CD4-positive, alpha-beta T cell treated with Interleukin-10 for 1 hour (primary cell): Measurements from ENCODE around the gene ELL.
A peak's percentile ranks its signal among the peaks of the same experiment; 100 is the strongest.

ENCODE experiments used
- DNase-seq: peaks from one replicate; pipeline ENCODE4 v3.0.0-alpha.2; 2020

Gene ELL

DNA sequence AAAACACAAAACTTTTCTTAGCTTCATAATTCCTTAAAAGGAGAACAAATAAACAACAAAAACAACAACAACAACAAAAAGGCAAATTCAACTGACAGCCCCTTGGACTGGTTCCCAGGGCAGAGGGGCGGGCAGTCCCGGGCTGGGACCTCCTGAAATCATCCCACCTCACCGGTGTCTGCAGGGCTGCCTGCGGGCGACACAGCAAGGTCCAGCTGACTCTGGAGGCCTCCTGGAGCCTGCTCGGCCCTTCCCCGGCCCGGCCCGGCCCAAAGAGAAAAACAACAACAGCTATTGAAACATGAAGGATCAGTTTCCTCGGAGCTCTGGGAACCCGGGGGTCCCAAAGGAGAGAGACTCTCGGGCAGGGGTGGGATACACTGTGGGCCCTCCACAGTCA, 78.9 kb downstream of the ELL start:
- DNase-seq: no peak

DNA sequence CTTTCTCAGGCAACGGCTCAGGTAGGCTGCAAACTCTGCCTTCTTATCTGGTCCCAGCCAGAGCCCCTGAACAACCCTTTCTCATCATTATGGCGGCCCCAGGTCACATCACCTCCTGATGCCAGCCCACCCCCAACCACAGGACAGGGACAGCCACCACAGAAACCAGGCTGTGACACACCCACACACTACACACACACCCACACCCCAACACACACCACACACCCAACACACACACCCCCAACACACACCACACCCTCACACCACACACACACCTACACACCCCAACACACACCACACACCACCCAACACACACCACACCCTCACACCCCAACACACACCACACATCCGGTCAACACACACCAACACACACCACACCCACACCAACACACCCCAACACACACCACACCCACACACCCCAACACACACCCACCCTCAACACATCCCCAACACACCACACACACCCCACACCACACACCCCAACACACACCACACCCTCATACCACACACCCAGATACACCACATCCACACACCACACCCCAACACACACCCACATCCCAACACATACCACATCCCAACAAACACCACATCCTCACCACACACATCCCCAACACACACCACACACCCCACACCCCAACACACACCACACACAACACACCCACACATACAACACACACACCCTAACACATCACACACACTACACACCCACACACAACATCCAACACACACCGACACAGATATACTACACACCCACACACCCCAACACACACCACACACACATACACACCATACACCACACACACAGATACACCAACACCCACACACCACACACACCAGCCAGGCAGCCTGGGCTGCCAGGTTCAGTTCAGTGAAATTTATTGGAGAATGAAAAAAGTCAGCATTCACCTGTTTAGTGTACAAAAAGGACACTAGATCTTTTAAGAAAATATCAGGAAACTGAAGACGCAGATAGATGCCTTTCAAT, 79.8 kb downstream of the ELL start:
- peak; percentile 73 for DNase-seq

DNA sequence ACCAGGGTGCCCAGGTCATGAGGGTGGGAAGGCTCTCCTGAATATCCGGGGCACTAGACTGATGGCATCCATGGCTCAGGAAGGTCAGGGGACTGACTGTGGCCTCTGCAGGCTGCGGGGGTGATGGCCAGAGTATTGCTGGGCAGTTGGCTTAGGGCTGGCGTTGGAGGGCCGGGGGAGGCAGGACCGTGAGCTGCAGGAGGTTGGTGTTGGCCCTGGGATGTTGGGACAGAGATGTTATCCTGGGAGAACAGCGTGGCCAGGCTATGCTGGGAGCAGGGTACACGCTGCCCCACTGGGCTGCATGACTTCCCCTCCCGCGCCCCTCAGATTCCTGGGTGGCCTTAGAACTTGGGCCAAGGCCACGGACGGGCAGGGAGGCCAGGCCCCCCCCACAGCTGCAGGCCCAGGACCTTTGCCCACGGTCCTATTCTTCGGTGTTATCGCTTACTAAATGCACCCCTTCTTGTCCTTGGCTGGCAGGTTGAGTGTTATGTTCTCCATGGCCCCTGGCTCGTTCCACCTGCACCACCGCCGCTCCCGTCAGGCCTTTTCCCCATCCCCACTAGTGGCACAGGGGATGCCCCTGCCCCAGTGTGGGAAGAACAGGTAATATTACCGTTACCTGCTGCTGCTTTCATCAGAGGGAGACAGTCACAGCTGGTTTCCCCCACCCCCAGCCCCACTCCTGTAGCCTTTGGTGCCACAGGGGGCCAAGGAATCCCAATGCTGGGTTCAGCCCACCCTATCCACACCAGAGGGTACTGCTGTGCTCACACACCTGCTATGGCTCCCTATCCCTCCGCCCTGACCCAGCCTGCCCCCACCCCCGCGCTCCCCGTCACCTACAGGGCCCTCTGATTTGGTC, 80.7 kb downstream of the ELL start:
- DNase-seq: no peak

DNA sequence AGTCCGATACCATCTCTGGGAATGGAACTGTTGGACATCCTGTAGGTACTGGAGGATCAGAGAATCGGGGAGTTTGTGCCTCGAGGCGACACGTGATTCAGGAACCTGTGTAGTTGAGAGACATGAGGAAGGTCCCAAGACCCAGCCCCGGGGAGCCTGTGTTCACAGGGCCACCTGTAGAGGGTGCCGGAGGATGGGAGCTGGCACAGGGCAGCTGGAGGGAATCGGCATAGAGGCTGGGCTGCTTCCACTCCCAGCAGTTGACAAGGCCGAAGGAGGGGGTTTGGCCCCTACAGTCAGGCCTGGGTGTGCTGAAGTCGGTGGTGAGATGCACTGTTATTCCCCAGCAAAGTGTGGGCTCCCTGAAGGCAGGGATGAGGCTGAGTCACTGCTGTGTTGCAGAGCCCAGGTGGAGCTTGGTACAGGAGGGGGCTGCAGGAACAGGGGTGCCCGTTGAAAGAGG, 81.4 kb downstream of the ELL start:
- DNase-seq: peak; percentile 49

DNA sequence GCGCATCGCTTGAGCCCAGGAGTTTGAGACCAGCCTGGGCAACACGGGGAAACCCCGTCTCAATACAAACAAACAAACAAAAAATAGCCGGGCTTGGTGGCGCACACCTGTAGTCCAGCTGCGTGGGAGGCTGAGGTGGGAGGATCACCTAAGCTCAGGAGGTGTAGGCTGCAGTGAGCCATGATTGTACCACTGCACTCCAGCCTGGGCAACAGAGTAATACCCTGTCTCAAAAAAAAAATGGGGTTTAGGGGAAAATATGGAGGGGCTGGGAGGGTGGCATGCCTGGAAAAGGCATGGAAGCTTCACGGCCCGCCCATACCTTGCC, 82.0 kb downstream of the ELL start:
- no peak for DNase-seq

DNA sequence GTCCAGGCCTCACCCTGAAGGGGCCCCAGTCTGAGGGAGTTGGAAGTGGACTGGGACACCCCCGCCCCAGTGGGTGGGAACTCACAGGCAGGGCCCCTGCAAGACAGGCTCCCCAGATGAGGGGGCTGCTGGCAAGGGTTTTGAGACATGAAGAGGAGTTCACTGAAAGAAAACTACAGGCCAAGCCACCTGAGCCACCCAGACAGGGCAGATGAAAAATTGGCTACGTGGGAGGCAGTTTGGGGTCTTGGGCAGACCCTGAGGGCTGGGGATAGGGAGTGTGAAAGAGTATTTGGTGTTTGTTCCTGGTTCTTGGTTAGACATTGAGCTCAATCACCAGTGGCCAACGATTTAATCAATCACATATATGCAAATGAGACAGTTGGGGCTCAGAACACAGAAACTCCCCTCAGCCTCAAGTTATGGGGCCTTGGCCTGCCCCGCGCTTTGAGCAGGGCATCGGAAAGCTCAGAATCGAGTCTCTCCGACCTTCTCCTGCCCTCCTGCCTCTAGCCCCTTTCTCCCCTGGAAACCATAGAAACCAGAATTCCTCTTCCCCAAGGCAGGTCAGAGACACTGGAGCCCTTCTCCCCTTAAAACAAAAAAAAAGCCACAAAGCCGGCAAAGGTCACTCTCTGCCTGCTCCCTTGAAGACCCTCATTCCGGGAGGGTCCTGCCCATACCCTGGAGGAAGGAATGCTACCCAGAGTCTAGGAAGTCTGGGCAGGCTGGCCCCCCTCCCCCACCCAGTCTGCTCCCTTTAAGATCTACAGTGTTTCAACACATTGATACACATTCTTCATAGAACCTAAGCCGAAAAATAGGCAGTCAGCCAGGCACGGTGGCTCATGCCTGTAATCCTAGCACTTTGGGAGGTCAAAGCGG, 82.6 kb downstream of the ELL start:
- no peak for DNase-seq

DNA sequence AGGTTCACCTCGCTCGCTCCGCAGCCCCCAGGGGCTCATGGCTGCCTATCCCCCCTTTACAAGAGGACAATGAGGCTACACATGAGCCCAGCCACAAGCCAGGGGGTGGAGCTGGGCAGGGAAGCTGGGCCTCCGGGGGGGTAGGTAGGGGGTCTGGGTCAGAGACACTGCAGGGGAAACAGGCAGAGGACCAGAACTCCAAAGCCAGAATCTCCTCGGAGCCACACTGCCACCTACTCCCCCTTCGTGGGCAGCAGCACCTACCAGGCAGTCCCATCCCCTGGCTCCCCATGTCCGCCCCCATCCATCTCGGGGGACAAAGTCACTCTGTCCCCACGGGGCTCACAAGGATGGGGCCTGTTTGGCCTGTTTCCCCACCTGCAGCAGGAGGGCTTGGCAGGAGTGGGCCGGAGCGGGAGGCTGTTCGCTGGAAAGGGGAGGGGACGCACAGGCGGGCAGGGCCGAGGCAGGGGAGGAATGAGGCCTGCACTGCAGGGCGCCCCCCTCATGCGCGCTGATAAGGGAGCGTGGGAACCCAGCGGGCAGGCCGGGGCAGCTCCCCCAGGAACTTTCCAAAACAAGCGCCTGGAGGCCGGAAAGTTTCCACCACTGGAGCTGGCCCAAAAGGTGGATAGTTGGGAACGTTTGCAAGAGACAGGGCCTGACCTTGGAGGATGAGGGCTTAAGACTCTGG, 83.4 kb downstream of the ELL start:
- DNase-seq: no peak

DNA sequence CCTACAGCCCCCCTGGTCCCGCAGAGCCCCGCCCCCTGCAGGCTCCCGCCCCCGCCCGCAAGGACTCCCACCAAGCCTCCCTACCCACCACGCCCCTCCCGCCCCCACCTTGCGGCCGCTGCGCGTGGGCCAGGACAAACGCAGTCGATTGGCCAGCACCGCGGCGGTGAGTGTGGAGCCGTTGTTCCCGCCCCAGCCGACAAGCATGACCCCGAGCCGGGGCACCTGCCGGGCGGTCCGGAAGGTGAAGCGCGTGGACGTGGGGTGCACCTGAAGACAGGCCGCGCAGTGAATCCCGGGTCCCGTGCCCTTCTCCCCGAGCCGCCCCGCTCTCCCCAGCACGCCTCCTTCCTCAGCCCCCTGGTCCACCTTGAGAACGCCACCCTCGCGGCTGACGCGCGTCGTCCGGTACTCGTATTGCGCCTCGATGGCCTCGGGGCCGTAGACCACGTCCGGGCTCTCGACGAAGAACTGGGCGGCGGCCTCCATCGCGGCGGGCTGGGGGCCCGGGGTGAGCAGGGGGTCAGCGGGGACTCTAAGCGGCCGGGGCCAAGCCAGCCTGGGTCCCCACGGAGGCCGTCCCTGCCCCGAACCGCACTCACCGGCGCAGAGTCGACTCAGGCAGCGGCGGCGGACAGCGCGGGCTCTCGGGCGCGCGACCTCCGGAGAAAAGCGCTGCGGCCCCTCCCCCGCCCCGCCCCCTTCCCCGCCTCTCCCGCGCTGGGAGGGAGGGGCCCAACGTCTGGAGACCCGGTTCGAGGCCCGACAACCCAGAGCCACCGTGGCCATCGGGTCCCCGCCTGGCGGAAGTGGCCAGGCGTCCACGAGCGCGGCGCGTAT, 84.2 kb downstream of the ELL start, which contains the start of gene ISYNA1:
Gene ISYNA1, minus strand, starts transcription at position 643 of the 840 bp plus-strand sequence. Its CDS starts 154 bp downstream, at position 489.
- peak; percentile 66 for DNase-seq

DNA sequence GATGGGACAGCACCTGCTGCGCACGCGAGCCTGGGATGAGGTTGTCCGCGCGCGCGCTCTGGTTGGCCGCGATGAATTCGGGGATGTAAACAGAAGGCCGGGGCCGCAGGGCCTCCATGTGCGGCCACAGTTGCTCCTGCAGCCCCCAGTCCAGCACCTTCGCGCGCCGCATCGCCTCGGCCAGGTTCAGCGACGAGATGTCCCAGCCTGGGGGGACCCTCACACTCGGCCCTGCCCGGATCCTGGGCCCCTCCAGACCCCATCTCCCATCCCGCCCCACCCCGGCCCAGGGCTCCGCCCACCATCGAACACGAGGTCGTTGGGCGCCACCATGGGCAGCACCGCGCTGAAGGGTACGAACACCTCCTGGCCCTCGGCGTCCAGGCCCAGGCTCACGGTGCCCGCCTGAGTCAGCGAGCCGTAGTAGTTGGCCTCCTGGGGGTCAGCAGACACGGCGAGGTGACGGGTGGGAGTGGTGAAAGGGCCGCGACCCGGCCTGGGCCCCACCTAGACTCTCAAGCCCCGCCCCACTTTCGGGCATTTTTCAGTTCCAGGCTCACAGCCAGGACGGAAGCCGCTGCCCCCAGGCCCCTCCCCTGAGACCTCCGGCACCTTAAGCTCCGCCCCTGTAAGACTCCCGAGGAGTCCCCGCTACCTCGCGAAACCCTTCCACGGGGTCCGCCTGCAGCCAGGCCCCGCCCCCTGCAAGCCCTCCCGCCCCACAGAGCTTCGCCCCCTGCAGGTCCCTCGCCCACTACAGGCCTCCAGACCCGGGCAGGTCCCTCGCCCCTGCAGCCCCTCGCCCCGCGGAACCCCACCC, 85.0 kb downstream of the ELL start:
- DNase-seq: peak; percentile 88

DNA sequence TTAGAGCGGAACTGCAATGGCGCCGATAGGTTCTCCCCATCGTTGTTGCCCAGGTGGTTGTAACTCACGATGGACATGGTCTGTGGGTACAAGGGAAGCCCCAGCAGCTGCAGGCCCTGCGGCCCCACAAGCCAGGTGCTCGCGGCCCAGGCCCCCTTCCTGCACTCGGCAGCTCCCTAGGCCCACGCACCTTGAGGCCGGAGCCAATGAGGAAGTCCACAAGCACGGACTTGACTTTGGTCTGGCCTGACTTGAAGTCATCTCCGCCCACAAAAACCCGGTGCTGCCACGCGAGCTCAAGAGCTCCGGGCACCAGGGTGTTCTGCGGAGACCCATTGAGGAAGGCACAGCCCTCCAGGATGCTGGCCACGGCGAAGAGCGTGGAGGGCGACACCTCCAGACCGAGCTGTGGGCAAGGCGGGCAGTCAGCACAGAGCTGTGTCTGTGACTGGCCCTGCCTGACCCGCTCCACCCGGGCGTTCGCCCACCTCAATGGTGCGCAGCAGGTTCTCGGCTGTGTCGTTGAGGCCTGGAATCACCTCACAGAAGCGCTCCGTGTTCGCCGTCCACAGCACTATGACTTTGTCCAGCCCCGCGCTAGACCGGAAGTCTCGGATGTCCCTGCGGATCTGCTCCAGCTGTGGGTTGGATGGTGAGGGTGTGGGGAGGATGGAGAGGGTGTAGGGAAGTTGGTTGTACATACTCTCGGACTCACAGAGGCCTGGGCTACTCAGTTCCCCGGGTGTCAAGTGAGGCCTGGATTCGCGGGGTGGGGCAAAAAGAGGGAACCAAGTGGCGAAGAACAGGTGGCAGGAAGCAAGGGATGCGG, 85.8 kb downstream of the ELL start:
- no peak for DNase-seq

DNA sequence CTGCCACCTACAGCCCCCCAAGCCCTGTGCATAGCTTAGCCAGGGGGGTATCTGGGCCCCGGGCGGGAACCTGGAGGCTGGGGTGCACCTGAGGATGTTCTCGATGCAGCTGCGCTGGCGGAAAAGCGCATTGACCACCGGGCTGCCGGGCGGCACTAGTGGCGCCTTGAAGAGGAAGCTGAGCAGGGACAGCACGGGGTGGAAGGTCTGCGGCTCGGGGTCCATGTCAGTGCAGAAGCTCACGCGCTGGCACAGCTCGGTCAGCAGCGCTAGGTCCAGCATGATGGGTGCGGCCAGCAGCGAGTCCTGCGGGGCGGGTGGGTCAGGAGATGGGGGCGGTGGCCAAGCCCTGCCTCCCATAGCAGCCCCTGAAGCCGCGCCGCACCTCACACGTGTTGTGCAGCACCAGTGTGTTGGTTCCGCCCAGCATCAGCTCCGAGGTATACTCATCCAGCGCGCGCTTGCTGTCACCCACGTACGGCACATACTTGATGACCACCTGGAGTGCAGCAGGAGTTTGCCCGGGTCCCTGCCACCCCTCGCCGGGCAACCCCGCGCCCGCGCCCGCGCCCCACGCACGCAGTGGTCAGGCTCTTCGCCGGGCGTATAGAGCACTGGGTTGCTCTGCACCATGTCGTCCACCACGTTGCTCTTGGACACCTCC, 86.6 kb downstream of the ELL start:
- DNase-seq: no peak

DNA sequence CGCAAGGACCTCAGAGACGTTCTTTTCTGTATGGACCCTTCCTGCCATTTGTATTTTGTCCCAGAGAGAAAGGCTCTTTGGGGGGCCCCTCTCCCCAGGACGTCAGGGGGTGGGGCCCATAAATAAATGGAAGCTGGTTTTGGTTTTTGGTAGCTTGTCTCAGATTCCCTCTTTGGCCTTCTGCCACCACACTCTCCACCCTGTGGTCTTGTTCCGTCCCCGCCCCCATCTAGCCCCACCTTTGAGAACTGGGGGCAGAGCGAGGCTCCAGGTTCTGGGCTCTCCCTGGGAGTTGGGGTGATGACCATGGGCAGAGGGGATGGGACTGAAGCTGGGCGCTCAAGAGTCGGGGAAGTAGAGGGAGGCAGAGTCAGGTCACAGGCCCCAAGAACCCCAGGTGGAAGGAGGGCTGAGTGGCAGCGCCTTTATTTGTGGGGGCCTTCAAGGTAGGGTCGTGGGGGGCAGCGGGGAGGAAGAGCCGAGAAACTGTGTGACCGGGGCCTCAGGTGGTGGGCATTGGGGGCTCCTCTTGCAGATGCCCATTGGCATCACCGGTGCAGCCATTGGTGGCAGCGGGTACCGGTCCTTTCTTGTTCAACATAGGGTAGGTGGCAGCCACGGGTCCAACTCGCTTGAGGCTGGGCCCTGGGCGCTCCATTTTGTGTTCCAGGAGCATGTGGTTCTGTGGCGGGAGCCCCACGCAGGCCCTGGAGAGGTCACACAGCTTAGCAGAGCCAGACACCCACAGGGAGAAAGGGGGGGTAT, 87.3 kb downstream of the ELL start:
- DNase-seq: no peak

DNA sequence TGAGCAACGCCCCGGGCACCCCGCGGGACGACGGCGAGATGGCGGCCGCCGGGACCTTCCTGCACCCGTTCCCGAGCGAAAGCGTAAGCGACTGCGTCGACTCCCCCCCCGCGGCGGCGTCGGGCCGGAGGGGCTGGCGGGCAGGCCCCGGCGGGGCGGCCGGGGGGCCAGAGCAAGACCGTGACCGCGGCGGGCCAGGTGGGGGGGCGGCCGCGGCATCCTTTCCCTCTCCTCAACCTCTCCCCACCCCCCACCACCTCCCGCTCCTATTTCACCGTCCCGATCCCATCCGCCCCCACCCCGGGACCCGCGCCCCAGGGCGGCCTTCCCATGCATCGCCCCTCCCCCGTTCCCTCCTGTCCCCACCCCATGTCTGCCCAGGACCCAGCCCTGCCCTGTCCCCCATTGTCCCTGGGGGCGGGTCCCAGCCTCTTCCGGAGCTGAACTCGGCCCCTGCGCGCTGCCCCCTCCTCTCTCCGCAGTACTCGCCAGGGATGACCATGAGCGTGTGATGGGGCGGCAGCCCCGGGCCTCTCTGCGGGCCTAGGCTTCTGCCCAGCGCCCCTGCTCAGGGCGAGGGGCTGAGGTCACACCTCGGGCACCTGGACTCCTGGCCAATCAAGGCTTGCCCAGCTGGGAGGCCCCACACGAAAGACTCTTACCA, 88.0 kb downstream of the ELL start:
- DNase-seq: no peak

DNA sequence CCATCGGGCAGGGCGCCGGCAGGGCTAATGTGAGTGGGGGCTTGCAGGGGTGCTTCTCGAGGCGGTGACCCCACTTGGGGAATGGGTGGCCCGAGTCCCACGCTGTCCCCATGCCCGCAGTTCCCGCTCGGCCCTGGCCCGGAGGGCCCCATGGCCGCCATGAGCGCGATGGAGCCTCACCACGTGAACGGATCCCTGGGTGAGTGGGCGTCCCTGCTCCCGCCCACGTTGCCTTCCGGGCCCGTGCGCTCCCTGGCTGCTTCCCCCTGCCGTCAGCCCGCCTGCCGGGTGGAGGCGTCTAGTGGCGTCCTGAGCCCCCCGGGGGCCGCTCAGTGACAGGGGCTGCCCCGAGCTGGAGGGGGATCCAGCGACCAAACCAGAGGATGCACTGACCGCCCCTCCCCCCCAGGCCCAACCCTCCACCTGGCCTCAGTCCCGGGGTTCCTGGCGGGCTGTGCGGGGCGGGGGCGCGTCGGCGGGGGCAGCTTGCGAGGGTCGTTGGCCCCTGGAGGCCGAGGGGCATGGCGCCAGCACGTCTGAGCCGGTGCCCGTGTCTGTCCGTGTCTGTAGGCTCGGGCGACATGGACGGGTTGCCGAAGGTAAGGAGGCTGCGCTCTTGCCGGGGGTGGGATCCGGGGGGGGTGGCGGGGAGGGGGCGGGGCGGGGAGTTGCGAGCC, 88.7 kb downstream of the ELL start:
- DNase-seq: no peak

DNA sequence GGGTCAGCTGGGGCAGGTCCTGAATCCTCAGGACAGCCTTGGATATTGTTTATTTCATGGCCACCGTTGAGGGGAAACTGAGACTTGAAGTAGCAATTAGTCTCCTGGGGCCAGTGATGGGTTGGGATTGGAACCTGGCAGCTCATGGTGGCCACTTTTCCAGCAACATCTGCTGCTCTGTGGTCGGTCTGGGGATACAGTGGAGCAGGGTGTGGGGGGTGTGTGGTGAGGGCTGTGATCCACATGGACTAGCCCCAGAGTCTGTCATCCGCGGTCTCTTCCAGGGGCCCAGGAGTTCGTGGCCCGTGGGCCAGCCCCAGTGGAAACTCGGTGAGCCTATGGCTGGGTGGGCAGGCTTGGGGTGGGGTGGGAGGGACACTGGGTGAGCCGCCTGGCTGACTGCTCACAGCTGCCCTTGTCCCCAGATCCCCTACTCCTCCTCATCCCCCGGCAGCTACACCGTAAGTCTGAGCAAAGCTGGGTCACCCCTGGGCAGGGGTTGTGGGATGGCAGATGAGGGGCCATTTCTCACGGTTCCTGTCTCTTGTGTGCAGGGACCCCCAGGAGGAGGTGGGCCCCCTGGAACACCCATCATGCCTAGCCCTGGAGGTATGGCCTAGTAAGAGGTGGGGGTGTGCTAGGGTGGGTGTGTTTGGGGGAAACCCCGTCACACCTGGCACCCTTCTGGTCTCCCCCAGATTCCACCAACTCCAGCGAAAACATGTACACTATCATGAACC, 89.4 kb downstream of the ELL start:
- no peak for DNase-seq
